Neural progenitor cell (in vitro differentiated cells): ENCODE measurements around the gene DGUOK.

Source experiments
- EZH2 ChIP-seq: fragments of 200-600 bp; sonication (generic); IDR thresholded peaks from 2 replicates; pipeline ENCODE4 v1.6.1; 2017; ENCODE audit warnings: antibody characterized with exemption, mild to moderate bottlenecking, moderate library complexity
- EZH2phosphoT487 ChIP-seq: fragments of 200-600 bp; sonication (generic); IDR thresholded peaks from 2 replicates; pipeline ENCODE4 v1.6.1; 2017; ENCODE audit warnings: antibody characterized with exemption
- TF ChIP-seq, protein P1 (sequence below): fragments of 200-600 bp; sonication (generic); IDR thresholded peaks from 2 replicates; pipeline ENCODE4 v1.5.1; 2017; ENCODE audit warnings: antibody characterized with exemption, mild to moderate bottlenecking

DNA sequence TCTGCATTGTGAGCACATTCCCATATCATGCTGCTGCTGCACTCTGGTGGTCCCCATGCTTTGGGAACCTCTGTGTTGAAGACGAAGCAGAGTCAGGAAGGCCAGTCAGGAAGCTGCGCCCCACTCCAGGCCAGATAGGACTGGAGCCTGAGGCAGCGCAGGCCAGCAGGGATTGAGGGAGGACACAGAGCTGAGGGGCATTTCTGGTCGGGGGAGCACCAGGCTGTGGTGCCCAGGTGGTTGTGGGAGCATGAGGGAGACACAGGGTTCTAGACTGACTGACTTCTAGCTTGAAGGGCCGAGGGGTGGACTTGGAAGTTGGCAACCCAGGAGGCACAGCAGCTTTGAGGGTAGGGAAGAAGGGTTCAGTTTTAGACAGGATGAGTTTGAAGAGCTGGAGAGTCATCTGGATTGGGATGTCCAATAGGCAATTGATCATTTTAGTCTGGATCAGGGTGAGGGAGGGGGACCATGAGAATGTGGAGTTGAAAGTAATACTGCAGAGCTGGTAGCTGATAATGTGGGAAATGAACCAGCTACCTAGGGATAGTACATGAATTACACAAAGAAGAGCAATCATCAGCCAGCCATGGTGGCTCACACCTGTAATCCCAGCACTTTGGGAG, 35.3 kb upstream of the DGUOK start:
- TF ChIP-seq, protein P1, sequence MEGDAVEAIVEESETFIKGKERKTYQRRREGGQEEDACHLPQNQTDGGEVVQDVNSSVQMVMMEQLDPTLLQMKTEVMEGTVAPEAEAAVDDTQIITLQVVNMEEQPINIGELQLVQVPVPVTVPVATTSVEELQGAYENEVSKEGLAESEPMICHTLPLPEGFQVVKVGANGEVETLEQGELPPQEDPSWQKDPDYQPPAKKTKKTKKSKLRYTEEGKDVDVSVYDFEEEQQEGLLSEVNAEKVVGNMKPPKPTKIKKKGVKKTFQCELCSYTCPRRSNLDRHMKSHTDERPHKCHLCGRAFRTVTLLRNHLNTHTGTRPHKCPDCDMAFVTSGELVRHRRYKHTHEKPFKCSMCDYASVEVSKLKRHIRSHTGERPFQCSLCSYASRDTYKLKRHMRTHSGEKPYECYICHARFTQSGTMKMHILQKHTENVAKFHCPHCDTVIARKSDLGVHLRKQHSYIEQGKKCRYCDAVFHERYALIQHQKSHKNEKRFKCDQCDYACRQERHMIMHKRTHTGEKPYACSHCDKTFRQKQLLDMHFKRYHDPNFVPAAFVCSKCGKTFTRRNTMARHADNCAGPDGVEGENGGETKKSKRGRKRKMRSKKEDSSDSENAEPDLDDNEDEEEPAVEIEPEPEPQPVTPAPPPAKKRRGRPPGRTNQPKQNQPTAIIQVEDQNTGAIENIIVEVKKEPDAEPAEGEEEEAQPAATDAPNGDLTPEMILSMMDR, result no peak
- no peak for TF ChIP-seq EZH2
- no peak for TF ChIP-seq EZH2phosphoT487
